Neuron (in vitro differentiated cells): ENCODE measurements around the gene SMIM5.

ENCODE experiments used
- H2AFZ ChIP-seq: one replicate; pipeline ENCODE4 v1.6.1; 2013; ENCODE audit warnings: low read depth, mild to moderate bottlenecking, inconsistent platforms, low read length, moderate library complexity
- H3K27me3 ChIP-seq: one replicate; pipeline ENCODE4 v1.6.1; 2013; ENCODE audit warnings: low read length; ENCODE audit not compliant: insufficient read depth
- H3K36me3 ChIP-seq: one replicate; pipeline ENCODE4 v1.6.1; 2013; ENCODE audit warnings: low read length; ENCODE audit not compliant: insufficient read depth
- H3K4me1 ChIP-seq: one replicate; pipeline ENCODE4 v1.6.1; 2013; ENCODE audit warnings: low read length; ENCODE audit not compliant: insufficient read depth
- H3K4me3 ChIP-seq: 2 replicates; pipeline ENCODE4 v1.5.1; 2013; ENCODE audit warnings: mild to moderate bottlenecking, low read length, moderate library complexity
- H3K9me3 ChIP-seq: one replicate; pipeline ENCODE4 v1.6.1; 2013; ENCODE audit warnings: low read length

The SMIM5 gene

DNA sequence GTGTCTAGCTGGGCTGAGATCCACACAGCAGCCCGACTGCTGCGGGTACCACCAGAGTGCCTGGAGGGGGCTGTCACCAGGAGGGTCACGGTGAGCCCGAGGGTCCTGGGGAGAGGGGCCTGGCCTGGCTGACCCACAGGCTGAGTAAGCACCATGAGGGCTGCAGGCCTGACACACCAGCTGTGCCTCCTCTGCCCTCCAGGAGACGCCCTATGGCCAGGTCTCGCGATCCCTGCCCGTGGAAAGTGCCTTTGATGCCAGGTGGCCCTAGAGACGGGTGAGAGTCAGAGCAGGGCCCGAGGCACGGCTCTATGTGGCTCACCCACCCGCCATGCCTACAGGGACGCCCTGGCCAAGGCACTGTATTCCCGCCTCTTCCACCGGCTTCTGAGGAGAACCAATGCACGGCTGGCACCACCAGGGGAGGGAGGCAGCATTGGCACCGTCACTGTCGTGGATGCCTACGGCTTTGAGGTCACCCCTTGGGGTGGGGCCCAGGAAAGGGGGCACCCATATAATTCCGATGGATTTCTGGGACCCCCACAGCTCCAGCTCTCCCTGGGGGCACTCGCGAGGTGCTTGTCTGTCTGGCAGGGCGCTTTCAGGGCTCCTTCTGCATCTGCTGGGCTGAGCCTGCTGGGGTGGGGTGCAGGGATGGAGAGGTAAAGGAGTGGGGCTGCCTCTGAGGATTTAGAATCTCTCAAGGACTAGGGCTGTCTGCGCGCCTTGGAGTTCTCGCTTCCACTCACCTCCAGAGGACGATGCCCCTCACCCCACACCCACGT is 38.5 kb upstream of the SMIM5 start:
- no peak overlapping the region for H2AFZ ChIP-seq
- H3K4me1 ChIP-seq, result no peaks in the 10 kb centered on the region
- H3K9me3 ChIP-seq, result peaks cover 6% of the 10 kb centered on the region
- peaks cover 32% of the 10 kb centered on the region for H3K27me3 ChIP-seq
- no peak overlapping the region for H3K4me3 ChIP-seq
- no peaks in the 10 kb centered on the region for H3K36me3 ChIP-seq

GRCh38 chr17:75595284-75595919 is 37.8 kb upstream of the SMIM5 start:
- peaks cover 31% of the 10 kb centered on the region for H3K27me3 ChIP-seq
- no peaks in the 10 kb centered on the region for H3K4me1 ChIP-seq
- no peaks in the 10 kb centered on the region for H3K9me3 ChIP-seq
- no peak overlapping the region for H2AFZ ChIP-seq
- H3K36me3 ChIP-seq, result no peaks in the 10 kb centered on the region
- H3K4me3 ChIP-seq, result no peak overlapping the region

GRCh38 chr17:75595920-75596313 is 37.3 kb upstream of the SMIM5 start:
- no peaks in the 10 kb centered on the region for H3K4me1 ChIP-seq
- no peaks in the 10 kb centered on the region for H3K36me3 ChIP-seq
- peaks cover 28% of the 10 kb centered on the region for H3K27me3 ChIP-seq
- no peak overlapping the region for H2AFZ ChIP-seq
- H3K9me3 ChIP-seq, result no peaks in the 10 kb centered on the region
- no peak overlapping the region for H3K4me3 ChIP-seq

DNA sequence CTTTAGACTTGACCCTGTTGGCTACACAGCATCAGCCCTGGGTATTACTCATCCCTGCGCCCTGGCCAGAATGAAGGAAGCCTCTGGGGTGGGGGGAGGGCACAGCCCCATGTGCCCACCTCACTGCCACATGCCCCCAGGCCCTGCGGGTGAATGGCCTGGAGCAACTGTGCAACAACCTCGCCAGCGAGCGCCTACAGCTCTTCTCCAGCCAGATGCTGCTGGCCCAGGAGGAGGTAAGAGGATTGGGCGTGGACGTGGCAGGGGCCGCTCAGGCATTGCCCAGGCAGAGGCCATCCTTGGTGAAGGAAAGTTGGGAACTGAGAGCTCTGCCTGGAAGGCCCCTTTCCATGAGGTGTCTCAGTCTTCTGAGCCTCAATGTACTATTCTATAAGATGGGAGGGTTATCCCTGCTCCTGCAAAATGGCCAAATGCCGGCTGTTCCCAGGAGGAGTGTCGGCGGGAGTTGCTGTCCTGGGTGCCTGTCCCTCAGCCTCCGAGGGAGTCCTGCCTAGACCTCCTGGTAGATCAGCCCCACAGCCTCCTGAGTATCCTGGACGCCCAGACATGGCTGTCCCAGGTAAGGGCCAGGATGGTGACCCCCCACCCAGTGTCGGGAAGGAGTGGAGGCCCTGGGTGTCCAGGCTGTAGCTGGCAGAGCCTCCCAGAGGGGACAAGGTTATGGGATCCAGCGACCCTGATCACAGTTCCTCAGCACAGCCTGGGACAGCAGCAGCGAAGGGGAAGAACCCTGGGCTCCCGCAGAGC is 36.7 kb upstream of the SMIM5 start:
- H3K9me3 ChIP-seq, result no peaks in the 10 kb centered on the region
- H3K4me3 ChIP-seq, result no peak overlapping the region
- no peaks in the 10 kb centered on the region for H3K36me3 ChIP-seq
- H3K27me3 ChIP-seq, result peaks cover 26% of the 10 kb centered on the region
- H2AFZ ChIP-seq, result no peak overlapping the region
- H3K4me1 ChIP-seq, result no peaks in the 10 kb centered on the region

- Histone ChIP-seq H3K4me1 (no peaks in the 10 kb centered on the region), H3K36me3 (no peaks in the 10 kb centered on the region), H3K9me3 (no peaks in the 10 kb centered on the region), H3K4me3 (no peak overlapping the region), H3K27me3 (peaks cover 9% of the 10 kb centered on the region), H2AFZ (no peak overlapping the region)
These were observed 31.9 kb upstream of the SMIM5 start for GRCh38 chr17:75601057-75601987.

DNA sequence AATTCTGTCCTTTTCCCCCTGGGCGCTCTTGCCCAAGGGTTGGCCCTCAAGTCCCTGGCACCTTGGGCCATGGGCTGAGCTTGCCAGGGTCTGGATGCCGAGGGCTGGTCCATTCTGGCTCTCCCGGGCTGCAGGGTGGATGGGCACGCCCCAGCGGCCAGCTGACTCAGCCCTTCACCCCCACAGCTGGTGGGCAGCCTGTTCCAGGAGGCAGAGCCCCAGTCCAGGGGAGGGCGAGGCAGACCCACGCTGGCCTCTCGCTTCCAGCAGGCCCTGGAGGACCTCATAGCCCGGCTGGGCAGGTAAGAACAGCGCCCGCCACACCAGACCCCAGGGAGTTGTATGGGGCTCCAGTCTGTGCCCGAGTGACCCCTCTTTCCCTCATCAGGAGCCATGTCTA is 30.6 kb upstream of the SMIM5 start:
- no peaks in the 10 kb centered on the region for H3K36me3 ChIP-seq
- H3K27me3 ChIP-seq, result no peaks in the 10 kb centered on the region
- H3K4me3 ChIP-seq, result no peak overlapping the region
- no peak overlapping the region for H2AFZ ChIP-seq
- no peaks in the 10 kb centered on the region for H3K4me1 ChIP-seq
- H3K9me3 ChIP-seq, result no peaks in the 10 kb centered on the region

DNA sequence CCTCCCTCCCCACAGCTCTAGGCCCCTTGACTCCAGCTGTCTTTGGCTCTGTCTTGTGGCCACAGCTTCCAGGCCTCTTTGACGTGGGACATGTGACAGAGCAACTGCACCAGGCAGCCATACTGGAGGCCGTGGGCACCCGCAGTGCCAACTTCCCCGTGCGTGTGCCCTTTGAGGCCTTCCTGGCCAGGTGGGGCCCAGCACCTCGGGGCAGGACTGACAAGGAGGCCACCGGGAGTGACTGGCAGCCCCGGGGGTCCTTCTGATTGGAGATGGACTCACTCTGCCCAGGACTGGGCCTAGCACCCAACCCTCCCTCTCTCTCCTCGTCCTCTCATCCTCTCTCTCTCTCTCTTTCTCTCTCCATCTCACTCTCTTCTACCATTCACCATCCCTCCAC is 30.1 kb upstream of the SMIM5 start:
- Histone ChIP-seq H3K4me3 (no peak overlapping the region), H2AFZ (no peak overlapping the region), H3K4me1 (no peaks in the 10 kb centered on the region), H3K9me3 (no peaks in the 10 kb centered on the region), H3K36me3 (no peaks in the 10 kb centered on the region), H3K27me3 (no peaks in the 10 kb centered on the region)

- H3K4me1 ChIP-seq, result no peaks in the 10 kb centered on the region
- no peak overlapping the region for H3K4me3 ChIP-seq
- no peak overlapping the region for H2AFZ ChIP-seq
- H3K27me3 ChIP-seq, result no peaks in the 10 kb centered on the region
- no peaks in the 10 kb centered on the region for H3K36me3 ChIP-seq
- no peaks in the 10 kb centered on the region for H3K9me3 ChIP-seq
These were observed 29.1 kb upstream of the SMIM5 start for GRCh38 chr17:75604034-75604695.

- Histone ChIP-seq H3K36me3 (no peaks in the 10 kb centered on the region), H3K4me3 (no peak overlapping the region), H2AFZ (no peak overlapping the region), H3K27me3 (no peaks in the 10 kb centered on the region), H3K4me1 (no peaks in the 10 kb centered on the region), H3K9me3 (no peaks in the 10 kb centered on the region)
These were observed 27.4 kb upstream of the SMIM5 start for GRCh38 chr17:75605790-75606189.

DNA sequence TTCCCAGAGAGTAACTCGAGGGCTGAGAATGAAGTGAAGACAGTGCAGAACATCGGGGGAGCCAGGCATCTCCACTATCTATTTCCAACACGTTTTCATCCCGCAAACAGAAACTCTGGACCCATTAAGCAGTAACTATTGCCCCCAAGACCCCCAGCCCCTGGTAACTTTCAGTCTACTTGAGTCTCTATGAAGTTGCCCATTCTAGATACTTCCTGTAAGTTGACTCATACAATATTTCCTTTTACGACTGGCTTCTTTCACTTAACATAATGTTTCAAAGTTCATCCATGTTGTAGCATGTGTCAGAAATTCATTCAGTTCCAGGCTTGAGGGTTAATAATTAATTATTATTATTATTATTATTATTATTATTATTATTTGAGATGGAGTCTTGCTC is 26.1 kb upstream of the SMIM5 start:
- Histone ChIP-seq H3K9me3 (no peaks in the 10 kb centered on the region), H2AFZ (no peak overlapping the region), H3K36me3 (no peaks in the 10 kb centered on the region), H3K27me3 (no peaks in the 10 kb centered on the region), H3K4me1 (no peaks in the 10 kb centered on the region), H3K4me3 (no peak overlapping the region)

GRCh38 chr17:75610103-75610984 is 22.9 kb upstream of the SMIM5 start:
- Histone ChIP-seq H3K4me1 (no peaks in the 10 kb centered on the region), H3K9me3 (no peaks in the 10 kb centered on the region), H3K4me3 (no peak overlapping the region), H3K27me3 (peaks cover 5% of the 10 kb centered on the region), H3K36me3 (no peaks in the 10 kb centered on the region), H2AFZ (no peak overlapping the region)
